K562 (cell line): ENCODE data around the gene PPM1F. TPM values are rescaled to one million over a fixed set of nuclear protein-coding genes. Genes with fewer than 3 reads are reported as not detected.
A peak's percentile ranks its signal among the peaks of the same experiment; 100 is the strongest.

ENCODE experiments used
- ATAC-seq: fragments of 200-7000 bp; cut with Tn5 transposase; 3 replicates; pipeline ENCODE4 v1.9.1; 2020; ENCODE audit warnings: moderate library complexity
- BruUV-seq: library from RNA; stranded (reverse); fragments of 400-500 nt; replicated peaks from 2 replicates; lab custom pipeline; 2021; lab: Mats Ljungman, UMichigan
- CTCF ChIA-PET: fragments of 300-600 bp; formaldehyde crosslinking; extraction: SDS; loops from one replicate; lab custom pipeline; 2021; ENCODE audit warnings: low intra/inter-chr PET ratio; lab: Yijun Ruan, JAX
- POLR2A ChIA-PET: fragments of 300-600, 350-650 bp; sonication (Branson Sonifier 250); formaldehyde crosslinking; extraction: SDS; loops from one replicate; lab custom pipeline; 2021; ENCODE audit warnings: antibody characterized with exemption, inconsistent platforms; lab: Yijun Ruan, JAX
- DNase-seq, 4 experiments: peaks; one replicate each; pipeline versions ENCODE4 v3.0.0 to v3.0.0-alpha.2; 2011 to 2018; ENCODE audit warnings: low spot score in 3 of 4, mixed read lengths in 3 of 4; ENCODE audit errors: extremely low read depth in 1 of 4
- FAIRE-seq: peaks from 2 replicates; lab custom pipeline; 2011; peaks lifted over from hg19 to GRCh38; lab: Jason Lieb, UNC
- H2AFZ ChIP-seq: 2 replicates; pipeline ENCODE4 v1.6.0; 2011; ENCODE audit warnings: low read depth, low read length, control low read depth, inconsistent platforms
- H3K27ac ChIP-seq: fragments of 200-600 bp; 3 replicates; pipeline ENCODE4 v1.8.0; 2011; ENCODE audit warnings: low read depth, mild to moderate bottlenecking, control low read depth, inconsistent platforms, low read length, moderate library complexity, mixed read lengths; ENCODE audit errors: extremely low read depth
- H3K27me3 ChIP-seq, 2 experiments: fragments of 300-600 bp in 1 of 2; 2 replicates in 1 of 2; 3 replicates in 1 of 2; pipeline versions ENCODE4 v1.6.0 to v1.8.0; 2011; ENCODE audit warnings: inconsistent platforms in 2 of 2, low read length in 2 of 2, mild to moderate bottlenecking in 1 of 2, mixed read lengths in 1 of 2, moderate library complexity in 1 of 2; ENCODE audit not compliant: control insufficient read depth in 2 of 2, insufficient read depth in 2 of 2
- H3K36me3 ChIP-seq: fragments of 300-600 bp; 3 replicates; pipeline ENCODE4 v1.8.0; 2011; ENCODE audit warnings: mild to moderate bottlenecking, low read length, inconsistent platforms; ENCODE audit not compliant: control insufficient read depth, insufficient read depth
- H3K4me1 ChIP-seq, 2 experiments: fragments of 200-600 bp in 1 of 2; replicated peaks in 1 of 2; 2 replicates in 1 of 2; 3 replicates in 1 of 2; pipeline versions ENCODE4 v1.5.1 to v1.8.0; 2011; ENCODE audit warnings: inconsistent platforms in 2 of 2, low read length in 2 of 2, mild to moderate bottlenecking in 1 of 2, mixed read lengths in 1 of 2, moderate library complexity in 1 of 2; ENCODE audit not compliant: control insufficient read depth in 2 of 2, insufficient read depth in 2 of 2
- H3K4me2 ChIP-seq: 2 replicates; pipeline ENCODE4 v1.6.1; 2011; ENCODE audit warnings: low read length, control low read depth, inconsistent platforms, mixed read lengths; ENCODE audit not compliant: insufficient read depth
- H3K4me3 ChIP-seq: fragments of 200-600 bp; sonication (generic), shearing (Covaris generic); 2 replicates; pipeline ENCODE4 v1.5.1; 2016; ENCODE audit warnings: control low read depth, inconsistent platforms
- H3K79me2 ChIP-seq: fragments of 200-600 bp; 3 replicates; pipeline ENCODE4 v1.8.0; 2011; ENCODE audit warnings: low read length, inconsistent platforms; ENCODE audit not compliant: control insufficient read depth, insufficient read depth
- H3K9ac ChIP-seq, 2 experiments: 2 replicates each; pipeline versions ENCODE4 v1.6.0 to v1.6.1; 2011; ENCODE audit warnings: low read depth in 2 of 2, low read length in 2 of 2, control low read depth in 1 of 2, inconsistent platforms in 1 of 2, mild to moderate bottlenecking in 1 of 2, mixed read lengths in 1 of 2; ENCODE audit not compliant: insufficient read depth in 1 of 2
- H3K9me1 ChIP-seq: one replicate; pipeline ENCODE4 v1.6.0; 2011; ENCODE audit warnings: inconsistent platforms, mild to moderate bottlenecking, low read length, moderate library complexity; ENCODE audit not compliant: control insufficient read depth, insufficient read depth
- H3K9me3 ChIP-seq: replicated peaks from 2 replicates; pipeline ENCODE4 v1.5.1; 2011; ENCODE audit warnings: low read depth, low read length, inconsistent platforms; ENCODE audit not compliant: control insufficient read depth, insufficient read depth
- H4K20me1 ChIP-seq: replicated peaks from 2 replicates; pipeline ENCODE4 v1.6.1; 2011; ENCODE audit warnings: low read length, inconsistent platforms, mixed read lengths; ENCODE audit not compliant: control insufficient read depth, insufficient read depth
- CBFB ChIP-seq: sonication (generic); formaldehyde crosslinking; IDR thresholded peaks from 2 replicates; pipeline ENCODE4 v1.4.0; 2020; ENCODE audit warnings: mild to moderate bottlenecking, missing genetic modification reagents
- DLX4 ChIP-seq: fragments of 250-450 bp; sonication (Bioruptor Pico); IDR thresholded peaks from 2 replicates; pipeline ENCODE4 v1.6.1; 2021; ENCODE audit warnings: mild to moderate bottlenecking
- HNRNPLL ChIP-seq: fragments of 200-400 bp; formaldehyde crosslinking; IDR thresholded peaks from 2 replicates; pipeline ENCODE4 v1.6.1; 2017; ENCODE audit warnings: low read length, low read depth, mild to moderate bottlenecking; ENCODE audit not compliant: poor library complexity, severe bottlenecking
- PATZ1 ChIP-seq: fragments of 250-450 bp; sonication (Bioruptor Pico); IDR thresholded peaks from 2 replicates; pipeline ENCODE4 v1.5.0; 2020; ENCODE audit warnings: mild to moderate bottlenecking, borderline replicate concordance
- POLR2G ChIP-seq: fragments of 200-400 bp; formaldehyde crosslinking; IDR thresholded peaks from 2 replicates; pipeline ENCODE4 v1.6.1; 2017; ENCODE audit warnings: low read depth, mild to moderate bottlenecking, antibody characterized with exemption, low read length, moderate library complexity
- RBFOX2 ChIP-seq: fragments of 200-400 bp; formaldehyde crosslinking; IDR thresholded peaks from 2 replicates; pipeline ENCODE4 v1.6.1; 2017; ENCODE audit warnings: low read depth, mild to moderate bottlenecking, low read length, moderate library complexity
- RUNX1 ChIP-seq: sonication (generic); IDR thresholded peaks from 2 replicates; pipeline ENCODE4 v1.6.1; 2016; ENCODE audit warnings: antibody characterized with exemption, low read depth
- SRSF3 ChIP-seq: fragments of 200-400 bp; formaldehyde crosslinking; IDR thresholded peaks from 2 replicates; pipeline ENCODE4 v1.6.1; 2016; ENCODE audit warnings: mild to moderate bottlenecking, low read length, moderate library complexity; ENCODE audit not compliant: insufficient read depth
- SUPT5H ChIP-seq: fragments of 450-650 bp; IDR thresholded peaks from 2 replicates; pipeline ENCODE4 v1.6.1; 2016
- THRB ChIP-seq: fragments of 450-650 bp; formaldehyde crosslinking; conservative IDR thresholded peaks from 2 replicates; pipeline ENCODE4 v1.4.0; 2022; ENCODE audit warnings: mild to moderate bottlenecking, missing genetic modification characterization
- TRIM24 ChIP-seq, 2 experiments: fragments of 450-650 bp; IDR thresholded peaks; 2 replicates each; pipeline ENCODE4 v1.6.1; 2016
- ZNF143 ChIP-seq: sonication (generic); formaldehyde crosslinking; IDR thresholded peaks from 2 replicates; pipeline ENCODE4 v1.9.0; 2022; ENCODE audit warnings: mild to moderate bottlenecking, missing genetic modification reagents
- WGBS: fragments of 100-300 bp; shearing (Covaris generic); methylation state at CpG from one replicate; pipeline ENCODE4 v1.1.6; 2016; ENCODE audit warnings: low coverage, mixed read lengths; ENCODE audit not compliant: insufficient coverage; ENCODE audit errors: missing lambda C conversion rate; 5-methylcytosine and 5-hydroxymethylcytosine counted together
- in situ Hi-C: fragments of 300-500 bp; cut with MboI; formaldehyde crosslinking; loops from 4 replicates; pipeline ENCODE4 v1.15.0; 2018; ENCODE audit warnings: inconsistent platforms, mixed read lengths
- intact Hi-C: fragments of 100-400 bp; cut with micrococcal nuclease; formaldehyde crosslinking; loops from 2 replicates; pipeline ENCODE4 v1.14.2; 2022
- polyA plus RNA-seq, 8 experiments: library from polyadenylated mRNA; depleted of rRNA in 4 of 8; stranded (reverse) in 5 of 8; unstranded in 3 of 8; fragments of >200 nt; fragmentation: Nextera tagmentation in 2 of 8; fragmentation: Illumina TruSeq in 1 of 8; extraction: Ambion mirVana in 2 of 8; extraction: Trizol in 1 of 8; gene quantifications; 2 replicates each; pipeline versions ENCODE4 v1.2.1 to v1.2.3, GENCODE V29; 2011 to 2014; ENCODE audit warnings: inconsistent platforms in 1 of 8, missing spikeins in 1 of 8
- total RNA-seq, 7 experiments: library from RNA; depleted of rRNA in 6 of 7; stranded (reverse); fragments of >200 nt in 6 of 7; fragmentation: Illumina TruSeq in 2 of 7; extraction: Trizol in 2 of 7; gene quantifications; 2 replicates each; pipeline versions ENCODE4 v1.2.1 to v1.2.3, GENCODE V29; 2011 to 2021; ENCODE audit warnings: low replicate concordance in 1 of 7
- TF ChIP-seq, protein P1 (sequence below), 3 experiments: fragments of 200-800 bp in 1 of 3; fragments of 250-450 bp in 1 of 3; fragments of 450-650 bp in 1 of 3; sonication (Bioruptor Pico) in 1 of 3; sonication (Bioruptor generic) in 1 of 3; formaldehyde crosslinking in 1 of 3; IDR thresholded peaks; 2 replicates each; pipeline versions ENCODE4 v1.6.1 to v1.8.0; 2016 to 2022; ENCODE audit warnings: mild to moderate bottlenecking in 2 of 3, missing genetic modification characterization in 2 of 3, missing compliant biosample characterization in 1 of 3, moderate library complexity in 1 of 3

The PPM1F gene
- total and polyA plus RNA-seq, 9 of the 15 experiments (the other 6 are each of a cell fraction or from before 2014, with no cell fraction given) = 2.1 to 159 (median 64.0) TPM

GRCh38 chr22:21963286-21963685 is 10.6 kb upstream of the PPM1F start (continued):
- 0 out of 2 replicates have a peak, but pooled peaks have one; percentile 61 for TF ChIP-seq THRB
- TF ChIP-seq SUPT5H = peak; percentile 67; the same call in 1 of the 2 replicates
- no peak for TF ChIP-seq TRIM24 (IDR thresholded peaks at IDR 0.05)
- no peak for TF ChIP-seq RUNX1

GRCh38 chr22:21962655-21962949 is 10.0 kb upstream of the PPM1F start:
- in situ Hi-C loops = no loop called here
- CTCF ChIA-PET = no interaction called here
- POLR2A ChIA-PET = interaction anchor here (0.7 to 15.7 kb wide), 5 partner anchors 7 to 262 kb away, joined by 3 to 382 read pairs (median 82); partner anchors contain the start of genes PPM1F and TOP3B
- peaks cover 54% of the 10 kb centered on the region for H4K20me1 ChIP-seq
- no peak overlapping the region for H3K27ac ChIP-seq
- H2AFZ ChIP-seq = no peak overlapping the region
- H3K4me3 ChIP-seq = no peak overlapping the region
- H3K36me3 ChIP-seq = peaks cover 94% of the 10 kb centered on the region
- no peaks in the 10 kb centered on the region for H3K9me3 ChIP-seq
- peaks cover 9% of the 10 kb centered on the region for H3K9me1 ChIP-seq
- ATAC-seq = no peak
- 89% methylated on average over 11 of the region's 11 CpGs for WGBS
- no peak for DNase-seq
- no peak overlapping the region for H3K4me2 ChIP-seq
- peaks cover 0 to 45% of the 10 kb centered on the region in 2 experiments; a peak in 2 of 5 replicates for H3K4me1 ChIP-seq
- BruUV-seq = no TSS peak
- intact Hi-C loops = no loop called here
- peak overlapping the region in 1 of 2 experiments; percentile 13; a peak in 1 of 4 replicates for H3K9ac ChIP-seq
- FAIRE-seq = no peak
- H3K27me3 ChIP-seq = no peaks in the 10 kb centered on the region
- H3K79me2 ChIP-seq = no peaks in the 10 kb centered on the region
- TF ChIP-seq ZNF143 = peak; percentile 40; the same call in 1 of the 2 replicates
- TF ChIP-seq SRSF3 = 0 out of 2 replicates have a peak, but pooled peaks have one; percentile 18
- TF ChIP-seq PATZ1 (CRISPR knock-in tag) = no peak
- TF ChIP-seq POLR2G = peak; percentile 27; the same call in 1 of the 2 replicates
- peak; percentile 51 for TF ChIP-seq RBFOX2
- TF ChIP-seq, protein P1, sequence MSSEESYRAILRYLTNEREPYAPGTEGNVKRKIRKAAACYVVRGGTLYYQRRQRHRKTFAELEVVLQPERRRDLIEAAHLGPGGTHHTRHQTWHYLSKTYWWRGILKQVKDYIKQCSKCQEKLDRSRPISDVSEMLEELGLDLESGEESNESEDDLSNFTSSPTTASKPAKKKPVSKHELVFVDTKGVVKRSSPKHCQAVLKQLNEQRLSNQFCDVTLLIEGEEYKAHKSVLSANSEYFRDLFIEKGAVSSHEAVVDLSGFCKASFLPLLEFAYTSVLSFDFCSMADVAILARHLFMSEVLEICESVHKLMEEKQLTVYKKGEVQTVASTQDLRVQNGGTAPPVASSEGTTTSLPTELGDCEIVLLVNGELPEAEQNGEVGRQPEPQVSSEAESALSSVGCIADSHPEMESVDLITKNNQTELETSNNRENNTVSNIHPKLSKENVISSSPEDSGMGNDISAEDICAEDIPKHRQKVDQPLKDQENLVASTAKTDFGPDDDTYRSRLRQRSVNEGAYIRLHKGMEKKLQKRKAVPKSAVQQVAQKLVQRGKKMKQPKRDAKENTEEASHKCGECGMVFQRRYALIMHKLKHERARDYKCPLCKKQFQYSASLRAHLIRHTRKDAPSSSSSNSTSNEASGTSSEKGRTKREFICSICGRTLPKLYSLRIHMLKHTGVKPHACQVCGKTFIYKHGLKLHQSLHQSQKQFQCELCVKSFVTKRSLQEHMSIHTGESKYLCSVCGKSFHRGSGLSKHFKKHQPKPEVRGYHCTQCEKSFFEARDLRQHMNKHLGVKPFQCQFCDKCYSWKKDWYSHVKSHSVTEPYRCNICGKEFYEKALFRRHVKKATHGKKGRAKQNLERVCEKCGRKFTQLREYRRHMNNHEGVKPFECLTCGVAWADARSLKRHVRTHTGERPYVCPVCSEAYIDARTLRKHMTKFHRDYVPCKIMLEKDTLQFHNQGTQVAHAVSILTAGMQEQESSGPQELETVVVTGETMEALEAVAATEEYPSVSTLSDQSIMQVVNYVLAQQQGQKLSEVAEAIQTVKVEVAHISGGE (CRISPR knock-in tag; IDR thresholded peaks at IDR 0.05) = 0 out of 6 replicates have a peak, but pooled peaks of 1 of the 3 experiments have one; percentile 4
- peak; percentile 13 for TF ChIP-seq HNRNPLL
- TF ChIP-seq DLX4 (CRISPR knock-in tag) = no peak
- TF ChIP-seq CBFB (CRISPR knock-in tag) = 0 out of 2 replicates have a peak, but pooled peaks have one; percentile 52
